GM23338 (cell line): Measurements from ENCODE around the gene ALMS1. TPM values are rescaled to one million over a fixed set of nuclear protein-coding genes. Genes with fewer than 3 reads are reported as not detected.

Experiments used
- ATAC-seq: fragments of 200-7000 bp; cut with Tn5 transposase; 3 replicates; pipeline ENCODE4 v1.9.1; 2020
- DNase-seq: peaks from one replicate; pipeline ENCODE4 v3.0.0-alpha.2; 2015; ENCODE audit warnings: low spot score
- H2AFZ ChIP-seq: fragments of 200-600 bp; sonication (generic); 2 replicates; pipeline ENCODE4 v1.8.0; 2016; ENCODE audit warnings: antibody characterized with exemption, mild to moderate bottlenecking, moderate library complexity
- H3F3A ChIP-seq: fragments of 200-600 bp; sonication (generic); replicated peaks from 2 replicates; pipeline ENCODE4 v1.8.0; 2017; ENCODE audit warnings: antibody characterized with exemption, mixed run types, low read depth
- H3K27ac ChIP-seq: fragments of 200-600 bp; sonication (generic); 2 replicates; pipeline ENCODE4 v1.6.1; 2016; ENCODE audit warnings: low read depth
- H3K27me3 ChIP-seq: fragments of 200-600 bp; sonication (generic); 2 replicates; pipeline ENCODE4 v1.8.0; 2016; ENCODE audit warnings: mild to moderate bottlenecking, mixed run types, moderate library complexity; ENCODE audit not compliant: insufficient read depth
- H3K36me3 ChIP-seq: fragments of 200-600 bp; sonication (generic); 2 replicates; pipeline ENCODE4 v1.8.0; 2016; ENCODE audit warnings: mild to moderate bottlenecking; ENCODE audit not compliant: insufficient read depth
- H3K4me1 ChIP-seq: fragments of 200-600 bp; sonication (generic); 2 replicates; pipeline ENCODE4 v1.8.0; 2016; ENCODE audit warnings: mild to moderate bottlenecking, moderate library complexity; ENCODE audit not compliant: insufficient read depth
- H3K4me2 ChIP-seq: fragments of 200-600 bp; sonication (generic); 2 replicates; pipeline ENCODE4 v1.7.1; 2017; ENCODE audit warnings: mixed run types
- H3K4me3 ChIP-seq: fragments of 200-600 bp; sonication (generic); 2 replicates; pipeline ENCODE4 v1.6.1; 2016; ENCODE audit warnings: mixed run types
- H3K79me2 ChIP-seq: fragments of 200-600 bp; sonication (generic); replicated peaks from 2 replicates; pipeline ENCODE4 v1.8.0; 2017; ENCODE audit warnings: mild to moderate bottlenecking; ENCODE audit not compliant: insufficient read depth
- H3K9me2 ChIP-seq: fragments of 200-600 bp; sonication (generic); 2 replicates; pipeline ENCODE4 v1.8.0; 2017; ENCODE audit not compliant: insufficient read depth
- H4K20me1 ChIP-seq: fragments of 200-600 bp; sonication (generic); replicated peaks from 2 replicates; pipeline ENCODE4 v1.8.0; 2017; ENCODE audit warnings: mild to moderate bottlenecking; ENCODE audit not compliant: insufficient read depth
- H3K27ac Mint-ChIP-seq: 2 replicates; pipeline ENCODE4 v1.8.0; 2020; ENCODE audit warnings: inconsistent platforms, mild to moderate bottlenecking, moderate library complexity, mixed read lengths
- H3K27me3 Mint-ChIP-seq: 3 replicates; pipeline ENCODE4 v1.8.0; 2022; ENCODE audit warnings: low read depth, mild to moderate bottlenecking, moderate library complexity, mixed read lengths, inconsistent platforms; ENCODE audit not compliant: insufficient read depth, poor library complexity
- H3K36me3 Mint-ChIP-seq: 3 replicates; pipeline ENCODE4 v1.8.0; 2021; ENCODE audit warnings: low read depth, mild to moderate bottlenecking, inconsistent platforms, moderate library complexity, mixed read lengths
- H3K4me1 Mint-ChIP-seq: 3 replicates; pipeline ENCODE4 v1.8.0; 2020; ENCODE audit warnings: mild to moderate bottlenecking, inconsistent platforms, mixed read lengths
- H3K4me3 Mint-ChIP-seq: 3 replicates; pipeline ENCODE4 v1.8.0; 2021; ENCODE audit warnings: moderate library complexity, mild to moderate bottlenecking, inconsistent platforms, mixed read lengths
- H3K9me3 Mint-ChIP-seq: 3 replicates; pipeline ENCODE4 v1.8.0; 2020; ENCODE audit warnings: moderate library complexity, mild to moderate bottlenecking, inconsistent platforms, mixed read lengths
- CREB1 ChIP-seq: fragments of 250-450 bp; sonication (Bioruptor Pico); IDR thresholded peaks from 2 replicates; pipeline ENCODE4 v1.5.0; 2020; ENCODE audit warnings: low read depth, mild to moderate bottlenecking, moderate library complexity
- CTCF ChIP-seq, 2 experiments: fragments of 200-600 bp in 1 of 2; sonication (generic) in 1 of 2; conservative IDR thresholded peaks; 2 replicates each; pipeline versions ENCODE4 v1.5.1 to v1.6.1; 2016 to 2017; ENCODE audit warnings: antibody characterized with exemption in 2 of 2, low read depth in 2 of 2, mild to moderate bottlenecking in 2 of 2, moderate library complexity in 1 of 2
- ETS1 ChIP-seq: IDR thresholded peaks from 2 replicates; pipeline ENCODE4 v1.6.1; 2016; ENCODE audit warnings: antibody characterized with exemption
- EZH2 ChIP-seq: fragments of 200-600 bp; sonication (generic); IDR thresholded peaks from one replicate; pipeline ENCODE4 v1.8.0; 2017; ENCODE audit warnings: antibody characterized with exemption, mild to moderate bottlenecking, low read depth; ENCODE audit not compliant: unreplicated experiment
- EZH2phosphoT487 ChIP-seq: fragments of 200-600 bp; sonication (generic); IDR thresholded peaks from one replicate; pipeline ENCODE4 v1.8.1; 2018; ENCODE audit warnings: antibody characterized with exemption; ENCODE audit not compliant: unreplicated experiment
- JUNB ChIP-seq: IDR thresholded peaks from one replicate; pipeline ENCODE4 v1.6.1; 2016; ENCODE audit warnings: antibody characterized with exemption; ENCODE audit not compliant: unreplicated experiment
- NANOG ChIP-seq: IDR thresholded peaks from 2 replicates; pipeline ENCODE4 v1.6.1; 2016; ENCODE audit warnings: antibody characterized with exemption, borderline replicate concordance
- POLR2AphosphoS5 ChIP-seq: IDR thresholded peaks from 2 replicates; pipeline ENCODE4 v1.6.1; 2016; ENCODE audit warnings: antibody characterized with exemption, low read depth
- REST ChIP-seq: IDR thresholded peaks from one replicate; pipeline ENCODE4 v1.6.1; 2018; ENCODE audit warnings: antibody characterized with exemption; ENCODE audit not compliant: unreplicated experiment
- STAT1 ChIP-seq: IDR thresholded peaks from one replicate; pipeline ENCODE4 v1.6.1; 2016; ENCODE audit warnings: antibody characterized with exemption; ENCODE audit not compliant: unreplicated experiment
- ZNF114 ChIP-seq: fragments of 250-450 bp; sonication (Bioruptor Pico); IDR thresholded peaks from 2 replicates; pipeline ENCODE4 v1.5.0; 2020; ENCODE audit warnings: mild to moderate bottlenecking, moderate library complexity
- ZNF331 ChIP-seq: fragments of 250-450 bp; sonication (Bioruptor Pico); IDR thresholded peaks from 2 replicates; pipeline ENCODE4 v1.5.0; 2020; ENCODE audit warnings: low read depth, mild to moderate bottlenecking, moderate library complexity
- ZNF462 ChIP-seq: fragments of 250-450 bp; sonication (Bioruptor Pico); IDR thresholded peaks from 2 replicates; pipeline ENCODE4 v1.5.0; 2020; ENCODE audit warnings: mild to moderate bottlenecking, moderate library complexity
- polyA plus RNA-seq: library from polyadenylated mRNA; unstranded; fragments of >200 nt; fragmentation: Nextera tagmentation; extraction: Ambion mirVana; gene quantifications from 2 replicates; pipeline ENCODE4 v1.2.1, GENCODE V29; 2016
- total RNA-seq: library from RNA; depleted of rRNA; stranded (reverse); fragments of >200 nt; shearing (Covaris generic); gene quantifications from 2 replicates; pipeline ENCODE4 v1.2.3, GENCODE V29; 2014

Gene ALMS1
- total and polyA plus RNA-seq, 2 experiments from 2014 or later, result 38.8 to 65.7 TPM

- ATAC-seq, result no peak
- H3K4me3 Mint-ChIP-seq, result no peak overlapping the region
- no peaks in the 10 kb centered on the region for H3K9me3 Mint-ChIP-seq
Observed at GRCh38 chr2:73426176-73426575, 40.5 kb downstream of the ALMS1 start.

More at GRCh38 chr2:73426176-73426575, 40.5 kb downstream of the ALMS1 start:
- Mint-ChIP-seq H3K27me3 (no peaks in the 10 kb centered on the region), H3K36me3 (peaks cover 13% of the 10 kb centered on the region; the same call in 2 of the 3 replicates), H3K27ac (no peak overlapping the region), H3K4me1 (no peaks in the 10 kb centered on the region)
- Histone ChIP-seq H3F3A (no peaks in the 10 kb centered on the region), H2AFZ (no peak overlapping the region), H3K79me2 (no peaks in the 10 kb centered on the region), H4K20me1 (no peaks in the 10 kb centered on the region), H3K4me3 (no peak overlapping the region), H3K36me3 (peaks cover 6% of the 10 kb centered on the region; the same call in 1 of the 2 replicates), H3K27me3 (no peaks in the 10 kb centered on the region), H3K27ac (no peak overlapping the region), H3K4me2 (no peak overlapping the region), H3K9me2 (no peaks in the 10 kb centered on the region), H3K4me1 (no peaks in the 10 kb centered on the region)
- TF ChIP-seq ETS1, result no peak
- TF ChIP-seq ZNF462 (CRISPR knock-in tag), result no peak
- TF ChIP-seq ZNF331, result no peak
- TF ChIP-seq STAT1, result no peak
- TF ChIP-seq CREB1 (CRISPR knock-in tag), result no peak
- no peak for TF ChIP-seq CTCF (conservative IDR thresholded peaks at IDR 0.05; ENCODE audit: low read depth in 2 of 2)
- no peak for TF ChIP-seq NANOG
- no peak for TF ChIP-seq JUNB
- no peak for TF ChIP-seq EZH2
- TF ChIP-seq POLR2AphosphoS5, result no peak
- TF ChIP-seq REST, result no peak
- no peak for TF ChIP-seq EZH2phosphoT487
- TF ChIP-seq ZNF114 (CRISPR knock-in tag), result no peak
- no peak for DNase-seq
